ENCODE data around the gene HMG20B. TPM values are rescaled to one million over a fixed set of nuclear protein-coding genes. Genes with fewer than 3 reads are reported as not detected.
"Not testable (repeated sequence)": the region's sequence is repeated elsewhere in the genome, so short reads cannot be mapped to it uniquely, and the experiment has no call there.

Gene HMG20B
- 10 to 100 TPM; 52.9 to 53.4 TPM for total RNA-seq

- POLR2A ChIA-PET: interaction anchor here (1.1 to 1.5 kb wide), 2 partner anchors 16 to 18 kb away, joined by 5 to 6 read pairs; partner anchors contain the start of gene MFSD12
- H3K36me3 Mint-ChIP-seq (ENCODE audit: low read depth): peaks cover 13% of the 10 kb centered on the region
- peak within 1 kb of the TSS; percentile 77 for H3K4me3 Mint-ChIP-seq
- H3K27me3 Mint-ChIP-seq: no peaks in the 10 kb centered on the region
- peaks cover 12% of the 10 kb centered on the region for H3K4me1 Mint-ChIP-seq
- H3K9me3 Mint-ChIP-seq: no peaks in the 10 kb centered on the region
- CTCF ChIA-PET: no interaction called here
- peak within 1 kb of the TSS; percentile 61 for H3K27ac Mint-ChIP-seq
- DNase-seq: no peak
These were observed at the start of gene HMG20B for GRCh38 chr19:3572855-3573161. Gene HMG20B (plus strand): TSS chr19:3572944. CDS start chr19:3573310, 366 bp downstream.

GRCh38 chr19:3523361-3524077 lies 49.2 kb upstream of the HMG20B start:
- DNase-seq: no peak
- Mint-ChIP-seq H3K4me3 (no peak overlapping the region), H3K27me3 (no peaks in the 10 kb centered on the region), H3K9me3 (no peaks in the 10 kb centered on the region), H3K4me1 (peaks cover 4% of the 10 kb centered on the region), H3K27ac (no peak overlapping the region), H3K36me3 (ENCODE audit: low read depth) (peaks cover 33% of the 10 kb centered on the region)
- POLR2A ChIA-PET: no interaction called here
- CTCF ChIA-PET: no interaction called here

- Mint-ChIP-seq H3K36me3 (ENCODE audit: low read depth) (peaks cover 33% of the 10 kb centered on the region), H3K9me3 (no peaks in the 10 kb centered on the region), H3K27ac (no peak overlapping the region), H3K27me3 (no peaks in the 10 kb centered on the region), H3K4me3 (no peak overlapping the region), H3K4me1 (peaks cover 4% of the 10 kb centered on the region)
- DNase-seq: no peak
- ChIA-PET CTCF (no interaction called here), POLR2A (no interaction called here)
These were observed 48.5 kb upstream of the HMG20B start for GRCh38 chr19:3524078-3524842.

GRCh38 chr19:3524904-3525451 lies 47.8 kb upstream of the HMG20B start:
- ChIA-PET POLR2A (no interaction called here), CTCF (no interaction called here)
- no peak for DNase-seq
- no peak overlapping the region for H3K27ac Mint-ChIP-seq
- peaks cover 33% of the 10 kb centered on the region for H3K36me3 Mint-ChIP-seq (ENCODE audit: low read depth)
- peaks cover 4% of the 10 kb centered on the region for H3K4me1 Mint-ChIP-seq
- no peaks in the 10 kb centered on the region for H3K27me3 Mint-ChIP-seq
- no peaks in the 10 kb centered on the region for H3K9me3 Mint-ChIP-seq
- no peak overlapping the region for H3K4me3 Mint-ChIP-seq

GRCh38 chr19:3526507-3527237 lies 46.1 kb upstream of the HMG20B start:
- Mint-ChIP-seq H3K9me3 (no peaks in the 10 kb centered on the region), H3K27me3 (no peaks in the 10 kb centered on the region), H3K4me3 (no peak overlapping the region), H3K27ac (no peak overlapping the region), H3K4me1 (no peaks in the 10 kb centered on the region), H3K36me3 (ENCODE audit: low read depth) (peaks cover 32% of the 10 kb centered on the region)
- ChIA-PET CTCF (no interaction called here), POLR2A (no interaction called here)
- DNase-seq: no peak

GRCh38 chr19:3527238-3527910 lies 45.4 kb upstream of the HMG20B start:
- Mint-ChIP-seq H3K4me1 (no peaks in the 10 kb centered on the region), H3K4me3 (no peak overlapping the region), H3K27me3 (no peaks in the 10 kb centered on the region), H3K27ac (no peak overlapping the region), H3K9me3 (no peaks in the 10 kb centered on the region), H3K36me3 (ENCODE audit: low read depth) (peaks cover 28% of the 10 kb centered on the region)
- POLR2A ChIA-PET: no interaction called here
- no peak for DNase-seq
- CTCF ChIA-PET: no interaction called here

- Mint-ChIP-seq H3K27me3 (no peaks in the 10 kb centered on the region), H3K27ac (no peak overlapping the region), H3K4me1 (no peaks in the 10 kb centered on the region), H3K9me3 (no peaks in the 10 kb centered on the region), H3K36me3 (ENCODE audit: low read depth) (peaks cover 30% of the 10 kb centered on the region), H3K4me3 (no peak overlapping the region)
- CTCF ChIA-PET: no interaction called here
- no peak for DNase-seq
- POLR2A ChIA-PET: no interaction called here
These were observed 44.7 kb upstream of the HMG20B start for GRCh38 chr19:3528080-3528479.

- H3K4me1 Mint-ChIP-seq: no peaks in the 10 kb centered on the region
- H3K9me3 Mint-ChIP-seq: no peaks in the 10 kb centered on the region
- H3K27ac Mint-ChIP-seq: no peak overlapping the region
- DNase-seq: no peak
- H3K27me3 Mint-ChIP-seq: no peaks in the 10 kb centered on the region
- ChIA-PET CTCF (no interaction called here), POLR2A (no interaction called here)
- no peak overlapping the region for H3K4me3 Mint-ChIP-seq
- peaks cover 34% of the 10 kb centered on the region for H3K36me3 Mint-ChIP-seq (ENCODE audit: low read depth)
These were observed 44.1 kb upstream of the HMG20B start for GRCh38 chr19:3528539-3529211.

- H3K4me1 Mint-ChIP-seq, DNase-seq, H3K4me3 Mint-ChIP-seq, CTCF ChIA-PET, H3K27me3 Mint-ChIP-seq, H3K27ac Mint-ChIP-seq, POLR2A ChIA-PET, H3K9me3 Mint-ChIP-seq: not testable (repeated sequence)
- peaks cover 29% of the 10 kb centered on the region for H3K36me3 Mint-ChIP-seq (ENCODE audit: low read depth)
These were observed 43.4 kb upstream of the HMG20B start for GRCh38 chr19:3529299-3529698.

GRCh38 chr19:3530389-3530788 lies 42.4 kb upstream of the HMG20B start:
- Mint-ChIP-seq H3K4me3 (no peak overlapping the region), H3K27ac (no peak overlapping the region), H3K27me3 (no peaks in the 10 kb centered on the region), H3K36me3 (ENCODE audit: low read depth) (peaks cover 34% of the 10 kb centered on the region), H3K4me1 (no peaks in the 10 kb centered on the region), H3K9me3 (no peaks in the 10 kb centered on the region)
- no peak for DNase-seq
- POLR2A ChIA-PET: no interaction called here
- CTCF ChIA-PET: no interaction called here

- peaks cover 35% of the 10 kb centered on the region for H3K36me3 Mint-ChIP-seq (ENCODE audit: low read depth)
- H3K4me3 Mint-ChIP-seq: no peak overlapping the region
- no peak for DNase-seq
- ChIA-PET POLR2A (no interaction called here), CTCF (no interaction called here)
- no peaks in the 10 kb centered on the region for H3K4me1 Mint-ChIP-seq
- no peaks in the 10 kb centered on the region for H3K9me3 Mint-ChIP-seq
- no peak overlapping the region for H3K27ac Mint-ChIP-seq
- H3K27me3 Mint-ChIP-seq: no peaks in the 10 kb centered on the region
These were observed 41.0 kb upstream of the HMG20B start for GRCh38 chr19:3531716-3532115.

- H3K27ac Mint-ChIP-seq: no peak overlapping the region
- peaks cover 31% of the 10 kb centered on the region for H3K36me3 Mint-ChIP-seq (ENCODE audit: low read depth)
- ChIA-PET POLR2A (interaction anchor here (0.6 kb wide), 1 partner anchor 37 kb away, joined by 3 read pairs; no protein-coding TSS in a partner anchor), CTCF (no interaction called here)
- H3K4me3 Mint-ChIP-seq: no peak overlapping the region
- no peak for DNase-seq
- no peaks in the 10 kb centered on the region for H3K27me3 Mint-ChIP-seq
- no peaks in the 10 kb centered on the region for H3K4me1 Mint-ChIP-seq
- H3K9me3 Mint-ChIP-seq: no peaks in the 10 kb centered on the region
These were observed 40.5 kb upstream of the HMG20B start for GRCh38 chr19:3532154-3532786.

All from activated CD4-positive, alpha-beta memory T cell treated with anti-CD3 and anti-CD28 coated beads, Interleukin-2, amount 10 ng/mL, durations not matched to agents 7 days and 5 days (primary cell).